ENCODE measurements around the gene FFAR3. TPM values are rescaled to one million over a fixed set of nuclear protein-coding genes. Genes with fewer than 3 reads are reported as not detected.

FFAR3 gene, protein sequence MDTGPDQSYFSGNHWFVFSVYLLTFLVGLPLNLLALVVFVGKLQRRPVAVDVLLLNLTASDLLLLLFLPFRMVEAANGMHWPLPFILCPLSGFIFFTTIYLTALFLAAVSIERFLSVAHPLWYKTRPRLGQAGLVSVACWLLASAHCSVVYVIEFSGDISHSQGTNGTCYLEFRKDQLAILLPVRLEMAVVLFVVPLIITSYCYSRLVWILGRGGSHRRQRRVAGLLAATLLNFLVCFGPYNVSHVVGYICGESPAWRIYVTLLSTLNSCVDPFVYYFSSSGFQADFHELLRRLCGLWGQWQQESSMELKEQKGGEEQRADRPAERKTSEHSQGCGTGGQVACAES
- polyA plus RNA-seq (ENCODE audit: insufficient read length), result not detected

DNA sequence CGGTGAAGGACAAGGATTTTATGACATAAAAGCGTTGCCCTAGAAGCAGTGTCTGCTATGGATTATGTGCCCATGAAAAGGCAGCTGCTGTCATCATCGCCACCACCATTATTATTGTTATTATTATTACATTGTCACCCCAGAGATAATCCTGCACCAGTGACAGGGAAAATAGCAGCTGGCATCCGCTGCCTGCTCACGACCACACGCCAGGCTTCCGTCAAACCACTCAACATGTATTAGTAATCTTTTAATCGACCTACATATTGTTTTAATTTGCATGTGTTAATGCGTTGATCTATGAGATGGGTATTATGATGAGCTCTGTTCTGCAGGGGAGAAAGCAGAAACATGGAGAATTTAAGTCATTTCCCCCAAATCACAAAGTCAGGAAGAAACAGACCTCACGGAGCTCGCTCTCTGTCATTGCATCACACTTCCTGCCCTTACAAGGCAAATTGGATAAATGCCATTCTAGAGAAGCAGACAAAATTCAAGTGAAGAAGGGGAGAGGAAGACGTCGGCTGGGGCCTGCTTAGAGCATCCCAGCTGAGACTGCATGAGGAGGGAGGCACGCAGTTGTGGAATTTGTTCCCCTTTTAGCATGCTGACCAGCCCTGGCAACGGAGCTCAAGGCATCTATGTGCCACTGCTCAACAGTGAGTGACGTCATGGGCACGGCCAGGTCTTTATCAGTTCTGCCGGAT is at the start of gene FFAR3:
Gene FFAR3, plus strand, starts transcription at position 594 of the 707 bp plus-strand sequence. CDS start 431 bp downstream, outside the sequence.
- no peak for DNase-seq

DNA sequence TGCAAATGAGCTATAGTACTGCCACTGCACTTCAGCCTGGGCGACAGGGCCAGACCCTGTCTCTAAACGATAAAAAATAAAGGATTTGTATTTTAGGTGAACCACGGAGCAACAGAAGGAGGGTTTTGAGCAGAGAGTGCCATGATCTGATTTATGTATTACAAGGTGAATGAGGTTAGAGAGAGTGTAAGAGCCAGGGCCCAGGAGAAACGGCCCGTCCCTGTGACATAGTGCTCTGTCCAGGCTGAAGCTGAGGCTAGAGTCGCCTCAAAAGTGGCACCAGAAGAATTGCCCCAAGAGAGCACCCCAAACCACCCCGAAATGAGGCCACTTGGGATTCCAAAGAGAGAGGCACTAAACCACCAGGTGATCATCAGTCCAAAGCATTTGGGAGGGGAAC is 49.4 kb upstream of the FFAR3 start:
- no peak for DNase-seq

DNA sequence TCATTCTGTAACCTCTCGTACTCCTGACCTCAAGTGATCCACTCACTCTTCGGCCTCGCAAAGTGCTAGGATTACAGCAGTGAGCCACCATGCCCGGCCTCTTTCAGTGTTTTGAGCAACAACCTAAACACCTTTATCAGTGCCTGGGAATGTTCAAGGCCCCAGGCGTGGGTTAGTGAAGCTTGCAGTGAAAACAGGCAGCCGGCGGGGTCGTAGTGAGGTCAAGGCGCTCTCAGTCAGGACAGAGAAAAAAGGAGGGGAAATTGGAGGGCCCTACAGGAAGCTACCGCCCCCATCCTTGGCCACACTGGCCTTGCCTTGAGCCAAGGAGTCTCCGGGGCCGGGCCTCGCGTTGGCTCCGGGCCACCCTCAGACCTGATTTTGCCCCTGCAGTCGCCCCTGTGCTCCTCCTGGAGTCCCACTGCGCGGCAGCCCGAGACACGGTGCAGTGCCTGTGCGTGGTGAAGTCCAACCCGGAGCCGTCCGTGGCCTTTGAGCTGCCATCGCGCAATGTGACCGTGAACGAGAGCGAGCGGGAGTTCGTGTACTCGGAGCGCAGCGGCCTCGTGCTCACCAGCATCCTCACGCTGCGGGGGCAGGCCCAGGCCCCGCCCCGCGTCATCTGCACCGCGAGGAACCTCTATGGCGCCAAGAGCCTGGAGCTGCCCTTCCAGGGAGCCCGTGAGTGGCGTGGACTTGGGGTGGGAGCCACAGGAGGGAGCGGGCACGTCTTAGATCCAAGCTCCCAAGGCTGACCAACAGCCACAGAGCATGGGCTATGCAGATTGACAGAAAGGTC is 48.6 kb upstream of the FFAR3 start:
- DNase-seq, result peak; percentile 22

DNA sequence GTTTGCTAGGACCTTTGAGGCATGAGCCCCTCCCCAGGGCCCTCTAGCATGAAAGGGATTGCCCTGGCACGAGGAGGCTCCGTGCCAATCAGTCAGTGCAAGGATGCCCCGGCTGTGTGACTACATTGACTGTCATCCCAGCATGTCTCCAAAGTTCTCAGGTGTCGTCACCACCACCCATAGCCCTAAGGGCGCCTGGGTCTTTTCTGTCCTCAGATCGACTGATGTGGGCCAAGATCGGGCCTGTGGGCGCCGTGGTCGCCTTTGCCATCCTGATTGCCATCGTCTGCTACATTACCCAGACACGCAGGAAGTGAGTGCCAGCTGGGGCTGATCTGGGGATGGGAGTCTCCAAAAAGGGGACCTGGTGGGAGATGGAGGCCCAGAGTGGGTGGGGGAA is 47.9 kb upstream of the FFAR3 start:
- DNase-seq, result no peak

DNA sequence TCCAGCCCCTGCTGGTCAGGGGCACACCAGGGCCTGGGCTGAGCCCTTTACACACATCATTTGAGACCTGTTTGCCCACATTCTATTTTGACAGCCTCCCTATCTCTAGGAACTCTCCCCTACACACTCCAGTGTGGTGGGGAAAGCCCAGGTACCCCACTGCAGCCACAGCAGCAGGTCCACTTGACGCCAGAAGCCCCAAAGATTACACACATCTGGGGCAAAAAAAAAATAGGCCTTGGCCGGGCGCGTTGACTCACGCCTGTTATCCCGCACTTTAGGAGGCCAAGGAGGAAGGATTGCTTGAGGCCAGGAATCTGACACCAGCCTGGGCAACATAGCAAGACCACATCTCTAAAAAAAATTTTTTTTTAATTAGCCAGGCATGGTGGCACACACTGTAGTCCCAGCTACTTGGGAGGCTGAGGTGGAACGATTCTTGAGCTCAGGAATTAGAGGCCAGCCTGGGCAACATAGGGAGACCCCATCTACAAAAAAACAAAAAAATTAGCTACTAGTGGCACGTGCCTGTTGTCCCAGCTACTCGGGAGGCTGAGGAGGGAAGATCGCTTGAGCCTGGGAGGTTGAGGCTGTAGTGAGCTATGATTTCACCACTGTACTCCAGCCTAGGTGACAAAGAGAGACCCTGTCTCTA is 47.3 kb upstream of the FFAR3 start:
- DNase-seq, result no peak

DNA sequence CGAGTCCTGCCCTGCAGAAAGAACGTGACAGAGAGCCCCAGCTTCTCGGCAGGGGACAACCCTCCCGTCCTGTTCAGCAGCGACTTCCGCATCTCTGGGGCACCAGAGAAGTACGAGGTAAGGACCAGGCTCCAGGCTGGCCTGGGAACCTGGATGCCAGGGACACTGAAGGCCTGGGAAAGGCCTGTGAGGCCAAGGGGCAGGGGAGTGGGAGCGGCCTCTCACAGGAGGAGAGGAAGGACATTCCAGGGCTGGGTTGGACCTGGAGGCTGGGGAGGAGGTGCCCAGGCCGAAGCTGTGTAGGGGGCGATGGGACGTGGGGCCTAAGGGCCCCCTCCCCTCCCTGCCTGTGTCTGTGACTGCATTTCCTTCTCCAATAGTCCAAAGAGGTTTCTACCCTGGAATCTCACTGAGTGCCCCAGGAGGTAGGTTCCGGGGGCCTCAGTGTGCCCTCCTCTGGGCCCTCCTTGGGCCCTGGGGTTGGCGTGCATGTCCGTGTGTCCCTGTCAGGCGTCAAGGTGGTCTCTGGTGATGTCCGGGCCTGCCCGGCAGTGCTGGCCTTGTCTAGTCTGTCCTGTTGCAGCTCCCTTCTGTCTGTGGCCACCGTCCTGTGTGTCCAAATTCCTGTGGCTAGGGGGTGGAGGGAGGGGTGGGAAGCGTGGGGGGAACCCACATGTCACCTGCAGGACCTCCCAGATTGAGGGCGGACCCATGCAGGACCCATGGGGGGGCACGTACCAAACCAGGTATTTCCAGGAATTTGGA is 46.2 kb upstream of the FFAR3 start:
- DNase-seq, result no peak

DNA sequence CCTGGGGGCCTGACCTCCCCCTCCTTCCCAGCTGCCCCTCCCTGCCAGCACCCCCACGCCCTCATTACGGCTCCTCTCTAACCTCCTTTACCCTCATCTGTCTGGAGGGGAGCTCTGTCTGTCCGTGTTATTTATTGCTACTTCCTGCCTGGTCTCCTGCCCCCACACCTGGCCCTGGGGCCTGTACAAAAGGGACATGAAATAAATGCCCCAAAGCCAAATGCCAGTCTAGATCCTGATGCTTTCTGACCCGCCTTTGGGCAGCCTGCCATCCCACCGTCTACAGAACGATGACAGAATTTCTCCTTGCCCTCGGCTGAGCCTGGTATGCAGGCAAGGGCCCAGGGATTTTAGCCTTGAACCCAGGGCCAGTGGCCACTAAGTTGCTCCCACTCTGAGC is 44.7 kb upstream of the FFAR3 start:
- DNase-seq, result no peak

DNA sequence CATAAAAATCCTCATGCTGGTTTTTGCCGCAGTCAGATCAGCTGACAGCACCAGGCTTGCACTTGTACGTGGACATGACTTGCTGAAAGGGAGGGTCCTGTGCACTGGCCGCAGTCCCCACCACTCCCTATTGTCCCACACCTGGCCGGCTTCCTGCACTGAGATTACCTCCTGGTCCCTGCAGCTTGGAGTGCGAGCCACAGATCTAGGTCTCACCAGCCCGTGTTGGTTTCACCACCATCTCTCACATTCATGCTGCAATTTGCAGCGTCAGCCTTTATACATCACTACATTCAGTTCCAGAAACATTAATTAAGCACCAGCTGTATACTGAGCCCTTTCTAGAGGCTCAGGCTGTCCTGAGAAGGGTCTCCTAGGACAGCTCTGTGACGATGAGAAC is 44.2 kb upstream of the FFAR3 start:
- no peak for DNase-seq

DNA sequence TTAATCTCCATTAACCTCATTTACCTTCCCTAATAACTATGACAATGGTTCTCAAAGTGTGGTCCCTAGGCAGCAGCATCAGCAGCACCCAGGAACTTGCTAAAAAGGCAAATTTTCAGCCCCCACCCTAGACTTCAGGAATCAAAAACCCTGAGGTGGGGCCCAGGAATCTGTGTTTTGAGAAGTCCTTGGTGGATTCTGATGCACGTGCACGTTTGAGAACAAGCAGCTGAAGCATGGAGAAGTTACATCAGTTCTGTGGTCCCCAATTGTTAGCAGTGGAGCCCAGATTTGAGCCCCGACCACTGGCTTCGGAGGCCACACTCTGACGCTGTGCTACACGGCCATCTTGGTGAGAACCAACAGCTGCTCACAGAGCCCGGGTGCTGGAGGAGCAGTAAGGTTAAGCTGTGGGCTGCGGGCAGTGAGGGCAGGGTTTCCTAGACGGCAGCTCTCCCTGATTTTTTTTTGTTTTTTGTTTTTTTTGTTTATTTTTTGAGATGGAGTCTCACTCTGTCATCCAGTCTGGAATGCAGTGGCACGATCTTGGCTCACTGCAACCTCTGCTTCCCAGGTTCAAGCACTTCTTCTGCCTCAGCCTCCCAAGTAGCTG is 43.3 kb upstream of the FFAR3 start:
- no peak for DNase-seq

DNA sequence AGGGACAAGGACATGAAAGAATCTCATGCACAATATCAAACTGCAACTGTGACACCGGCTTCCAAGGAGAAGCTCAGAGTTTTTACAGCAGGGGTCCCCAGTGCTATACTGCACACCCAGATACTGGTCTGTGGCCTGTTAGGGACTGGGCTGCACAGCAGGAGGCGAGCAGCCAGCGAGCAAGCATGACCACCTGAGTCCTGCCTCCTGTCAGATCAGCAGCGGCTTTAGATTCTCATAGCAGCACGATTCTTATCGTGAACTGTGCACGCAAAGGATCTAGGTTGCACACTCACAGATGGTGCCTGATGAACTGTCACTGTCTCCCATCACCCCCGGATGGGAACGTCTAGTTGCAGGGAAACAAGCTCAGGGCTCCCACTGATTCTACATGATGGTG is 42.4 kb upstream of the FFAR3 start:
- no peak for DNase-seq

DNA sequence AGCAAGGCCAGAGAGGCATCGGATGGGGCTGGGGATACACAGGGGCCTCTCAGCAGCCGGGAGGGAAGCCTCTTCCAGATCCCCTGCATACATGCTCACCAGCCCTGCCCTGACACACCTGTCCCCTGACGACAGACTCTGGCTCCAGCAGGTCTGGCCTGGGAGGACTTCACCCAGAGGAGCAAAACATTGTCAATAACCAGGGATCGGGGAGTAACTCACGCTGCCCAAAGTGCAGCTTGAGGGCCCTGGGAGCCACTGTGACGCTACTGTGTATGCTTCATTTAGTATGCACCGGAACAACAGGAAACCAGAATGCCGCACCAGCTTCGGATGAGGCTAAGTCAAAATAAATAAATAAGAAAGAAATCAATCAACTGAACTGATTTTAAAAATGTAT is 41.7 kb upstream of the FFAR3 start:
- no peak for DNase-seq

DNA sequence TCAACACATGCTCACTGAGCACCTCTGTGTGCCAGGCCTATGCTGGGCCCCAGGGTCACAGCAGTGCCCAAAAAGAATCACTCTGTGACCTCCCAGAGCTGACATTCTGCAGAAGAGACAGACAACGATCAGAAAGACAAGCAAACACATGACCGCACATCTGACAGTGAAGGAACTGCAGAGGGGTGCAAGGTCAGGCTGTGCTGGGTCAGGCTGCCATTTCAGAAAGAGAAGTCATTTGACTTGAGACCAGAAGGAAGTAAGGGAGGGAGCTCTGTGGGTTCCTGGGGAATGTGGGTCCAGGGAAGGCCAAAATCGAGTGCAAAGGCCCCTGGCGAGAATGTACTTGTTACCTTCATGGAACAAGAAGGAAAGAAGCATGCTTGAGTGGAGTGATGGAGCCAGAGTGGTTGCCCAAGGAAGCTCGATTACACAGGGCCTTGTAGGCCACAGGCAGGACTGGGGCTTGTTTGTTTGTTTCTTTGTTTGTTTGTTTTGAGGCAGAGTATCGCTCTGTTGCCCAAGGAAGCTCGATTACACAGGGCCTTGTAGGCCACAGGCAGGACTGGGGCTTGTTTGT is 40.7 kb upstream of the FFAR3 start:
- DNase-seq, result no peak

DNA sequence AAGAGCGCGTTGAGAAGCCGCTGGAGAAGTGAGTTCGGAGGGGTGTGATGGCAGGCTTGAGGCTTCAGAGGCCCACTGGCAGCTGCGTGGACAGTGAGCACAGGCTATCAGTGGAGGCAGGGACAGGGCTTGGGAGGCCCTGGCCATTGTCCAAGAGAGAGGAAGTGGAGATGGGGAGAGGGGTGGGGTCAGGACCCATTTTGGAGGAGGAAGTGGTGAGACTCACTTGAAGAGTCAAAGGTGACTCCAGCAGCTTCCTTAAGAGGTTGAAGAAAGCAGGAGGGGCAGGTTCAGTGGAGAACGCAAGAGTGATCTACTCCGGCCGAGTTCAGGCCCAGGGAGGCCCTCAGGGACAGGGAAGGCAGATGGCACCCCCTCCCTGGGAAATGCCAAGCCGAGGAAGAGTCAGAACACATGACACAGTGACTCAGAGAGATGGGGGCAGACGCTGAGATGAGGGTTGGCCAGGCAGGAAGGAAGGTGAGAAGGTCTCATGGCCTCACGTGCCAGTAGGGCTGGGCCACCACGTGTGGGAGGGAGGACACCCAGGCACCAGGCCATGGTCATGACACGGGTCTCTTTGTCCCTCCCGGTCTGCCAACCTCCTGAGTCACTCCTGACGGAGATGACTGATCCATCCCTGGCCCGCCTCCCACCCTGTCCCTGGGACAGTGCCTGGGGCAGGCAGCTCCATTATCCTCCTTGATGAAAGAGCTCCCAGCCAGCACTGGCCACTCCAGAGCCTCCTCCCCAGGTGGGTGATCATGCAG is 39.4 kb upstream of the FFAR3 start:
- DNase-seq, result no peak

DNA sequence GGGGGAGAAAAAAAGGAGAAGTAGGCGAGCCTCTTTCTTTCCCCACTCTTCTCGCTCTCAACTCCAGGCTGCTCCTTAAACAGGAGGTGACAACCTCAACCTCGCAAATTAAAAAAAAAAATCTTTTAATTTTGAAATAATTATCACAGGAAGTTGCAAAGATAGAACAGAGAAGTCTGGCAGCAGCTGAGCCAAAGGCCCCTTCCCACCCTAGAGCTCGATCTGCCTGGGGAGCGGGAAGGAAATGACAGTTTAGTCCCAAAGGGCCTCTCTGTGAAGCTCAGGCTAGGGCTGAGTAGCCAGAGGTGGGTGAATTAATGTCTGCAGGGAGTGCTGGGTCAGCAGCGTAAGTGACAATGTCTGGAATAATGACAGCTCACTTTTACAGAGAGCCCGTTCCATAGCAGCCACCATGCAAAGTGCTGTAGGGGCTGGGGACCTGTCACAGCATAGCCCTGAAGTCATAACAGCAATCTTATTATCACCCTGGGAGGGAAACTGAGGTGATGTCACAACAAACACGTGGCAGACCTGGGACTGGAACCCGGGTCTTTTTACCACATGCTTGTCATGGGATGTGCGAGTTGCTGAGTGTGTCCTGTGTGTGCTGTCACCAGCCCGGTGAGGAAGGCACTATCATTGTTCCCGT is 38.1 kb upstream of the FFAR3 start:
- DNase-seq, result no peak

DNA sequence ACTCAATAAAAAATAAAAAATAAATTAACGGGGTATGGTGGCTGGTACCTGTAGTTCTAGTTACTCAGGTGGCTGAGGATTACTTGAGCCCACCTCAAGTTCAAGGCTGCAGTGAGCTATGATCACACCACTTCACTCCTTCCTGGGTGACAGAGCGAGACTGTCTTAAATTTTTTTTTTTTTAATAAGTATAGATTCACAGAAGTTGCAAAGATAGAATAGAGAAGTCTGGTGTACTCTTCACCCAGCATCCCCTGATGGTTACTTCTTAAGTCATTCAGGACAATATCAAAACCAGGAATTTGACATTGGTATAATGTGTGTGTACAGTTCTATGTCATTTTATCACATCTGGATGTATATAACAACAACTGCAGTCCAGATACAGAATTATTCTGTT is 37.0 kb upstream of the FFAR3 start:
- DNase-seq, result no peak

DNA sequence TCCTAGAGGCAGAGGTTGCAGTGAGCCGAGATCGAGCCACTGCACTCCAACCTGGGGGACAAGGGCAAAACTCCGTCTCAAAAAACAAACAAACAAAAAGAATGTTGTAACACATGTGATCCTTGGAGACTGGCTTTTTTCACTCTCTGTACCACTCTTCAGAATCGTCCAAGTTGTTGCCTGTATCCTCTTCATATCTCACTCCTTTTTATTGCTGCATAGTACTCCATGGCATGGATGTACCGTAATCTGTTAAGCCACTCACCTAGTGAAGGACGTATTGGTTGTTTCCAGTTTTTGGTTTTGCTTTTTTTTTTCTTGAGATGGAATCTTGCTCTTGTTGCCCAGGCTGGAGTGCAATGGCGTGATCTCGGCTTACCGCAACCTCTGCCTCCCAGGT is 36.2 kb upstream of the FFAR3 start:
- DNase-seq, result no peak

DNA sequence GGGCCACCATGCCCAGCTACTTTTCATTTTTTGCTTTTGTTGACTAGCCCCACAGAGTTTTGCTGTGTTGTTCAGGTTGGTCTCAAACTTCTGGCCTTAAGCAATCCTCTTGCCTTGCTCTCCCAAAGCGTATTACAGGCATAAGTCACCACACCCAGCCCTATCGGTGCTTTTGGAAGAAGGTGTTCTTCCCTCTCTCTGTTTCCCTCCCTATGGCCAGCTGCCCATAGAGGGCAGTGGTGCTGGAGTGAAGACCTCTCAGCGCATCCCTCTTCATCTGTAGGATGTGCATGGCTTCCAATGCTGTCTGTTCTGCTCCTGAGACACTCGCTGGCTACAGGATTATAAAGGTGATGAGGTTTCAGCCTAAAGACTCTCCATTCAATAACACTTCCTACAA is 30.6 kb upstream of the FFAR3 start:
- DNase-seq, result no peak

DNA sequence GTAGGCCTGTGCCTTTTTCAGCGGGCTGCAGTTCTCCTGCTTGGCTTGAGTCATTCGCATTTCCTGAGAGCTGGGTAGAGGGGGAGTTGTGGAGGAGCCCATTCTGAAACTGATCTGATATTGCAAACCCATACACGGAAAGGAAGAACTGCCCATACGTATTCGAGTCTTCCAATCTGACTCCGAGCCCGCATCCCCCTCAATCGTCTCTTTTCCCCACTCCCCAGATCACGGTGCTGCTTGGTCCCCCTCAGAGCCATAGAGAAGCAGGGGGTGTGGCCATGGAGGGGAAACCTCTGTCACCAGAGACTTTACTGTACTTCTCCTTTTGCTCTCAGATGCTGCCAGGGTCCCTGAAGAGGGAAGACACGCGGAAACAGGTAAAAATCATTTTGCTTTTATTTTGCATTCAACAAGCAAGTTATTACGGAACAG is 29.4 kb upstream of the FFAR3 start, which contains the start of gene CD22:
Gene CD22, plus strand, starts transcription at position 337 of the 435 bp plus-strand sequence. CDS start 2,854 bp downstream, outside the sequence.
- DNase-seq, result no peak

DNA sequence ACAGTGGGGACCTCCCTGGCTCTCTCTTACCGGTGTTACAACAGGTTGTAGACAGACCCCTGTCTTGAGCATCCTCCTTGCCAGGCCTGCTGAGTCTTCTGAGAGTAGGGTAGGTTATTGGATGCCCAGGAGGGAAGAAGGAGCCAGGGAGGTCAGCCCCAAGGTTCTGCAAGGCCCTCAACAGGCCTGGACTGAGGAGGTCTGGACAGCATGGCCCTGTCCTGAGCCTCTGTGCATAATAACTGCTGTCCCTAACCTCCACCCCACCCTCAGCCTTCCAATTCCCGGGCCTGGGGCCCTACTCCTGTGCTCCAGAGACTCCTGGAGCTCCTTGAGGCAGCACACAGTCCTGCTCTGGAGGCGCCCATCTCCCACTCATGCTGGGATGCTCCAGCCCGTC is 28.9 kb upstream of the FFAR3 start:
- DNase-seq, result no peak

DNA sequence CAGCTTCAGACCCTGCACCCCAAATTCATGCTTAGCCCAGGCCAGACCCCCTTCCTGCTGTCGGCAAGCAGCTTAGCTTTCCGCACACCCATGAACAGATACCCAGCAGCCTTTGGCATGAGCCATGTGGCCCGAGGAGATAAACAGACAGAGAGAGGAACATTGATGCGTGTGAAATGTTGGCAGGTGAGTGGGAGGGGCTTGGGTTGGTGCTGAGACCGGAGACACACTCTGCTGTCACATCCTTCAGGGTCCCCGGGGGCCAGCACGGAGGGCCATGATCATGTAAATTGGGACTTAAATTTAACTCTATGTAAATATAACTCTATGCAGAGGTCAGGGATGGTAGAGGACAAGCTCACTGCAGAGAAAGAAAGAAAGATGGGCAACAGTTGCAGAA is 27.8 kb upstream of the FFAR3 start:
- no peak for DNase-seq
